NCI-H2081 (cell line): ENCODE measurements around the gene HABP4.

Source experiments
- DNase-seq, 2 experiments: peaks; one replicate each; lab custom pipeline; 2025; lab: John Stamatoyannopoulos, UW

HABP4 gene

GRCh38 chr9:96476591-96476990 is 26.6 kb downstream of the HABP4 start:
- DNase-seq, result no peak

GRCh38 chr9:96478829-96479371 is 28.9 kb downstream of the HABP4 start:
- no peak for DNase-seq

- no peak for DNase-seq
Measured at GRCh38 chr9:96480736-96481135, 30.8 kb downstream of the HABP4 start.

- DNase-seq, result no peak
Measured at GRCh38 chr9:96482476-96482875, 32.5 kb downstream of the HABP4 start.

- no peak for DNase-seq
Measured at GRCh38 chr9:96483197-96483596, 33.2 kb downstream of the HABP4 start.

- no peak for DNase-seq
Measured at GRCh38 chr9:96483733-96484390, 33.9 kb downstream of the HABP4 start.

- no peak for DNase-seq
Measured at GRCh38 chr9:96484521-96484931, 34.6 kb downstream of the HABP4 start.

- DNase-seq, result no peak
Measured at GRCh38 chr9:96485280-96485679, 35.3 kb downstream of the HABP4 start.

- no peak for DNase-seq
Measured at GRCh38 chr9:96486386-96487028, 36.5 kb downstream of the HABP4 start.

GRCh38 chr9:96487029-96487396 is 37.0 kb downstream of the HABP4 start:
- no peak for DNase-seq

- no peak for DNase-seq
Measured at GRCh38 chr9:96487949-96488348, 38.0 kb downstream of the HABP4 start.

- no peak for DNase-seq
Measured at GRCh38 chr9:96489482-96489979, 39.6 kb downstream of the HABP4 start.

- no peak for DNase-seq
Measured at GRCh38 chr9:96490534-96491078, 40.6 kb downstream of the HABP4 start.

GRCh38 chr9:96491079-96491879 is 41.3 kb downstream of the HABP4 start:
- no peak for DNase-seq

- DNase-seq, result no peak
Measured at GRCh38 chr9:96491880-96492525, 42.0 kb downstream of the HABP4 start.

- DNase-seq, result no peak
Measured at GRCh38 chr9:96492993-96493531, 43.1 kb downstream of the HABP4 start.

- DNase-seq, result no peak
Measured at GRCh38 chr9:96493757-96494156, 43.8 kb downstream of the HABP4 start.

GRCh38 chr9:96494215-96494800 is 44.3 kb downstream of the HABP4 start:
- no peak for DNase-seq

GRCh38 chr9:96495341-96495740 is 45.4 kb downstream of the HABP4 start:
- DNase-seq, result no peak

GRCh38 chr9:96496368-96497116 is 46.6 kb downstream of the HABP4 start:
- no peak for DNase-seq

GRCh38 chr9:96497117-96497399 is 47.1 kb downstream of the HABP4 start:
- no peak for DNase-seq
